Measurements from ENCODE around the gene SDK2.

SDK2 gene

DNA sequence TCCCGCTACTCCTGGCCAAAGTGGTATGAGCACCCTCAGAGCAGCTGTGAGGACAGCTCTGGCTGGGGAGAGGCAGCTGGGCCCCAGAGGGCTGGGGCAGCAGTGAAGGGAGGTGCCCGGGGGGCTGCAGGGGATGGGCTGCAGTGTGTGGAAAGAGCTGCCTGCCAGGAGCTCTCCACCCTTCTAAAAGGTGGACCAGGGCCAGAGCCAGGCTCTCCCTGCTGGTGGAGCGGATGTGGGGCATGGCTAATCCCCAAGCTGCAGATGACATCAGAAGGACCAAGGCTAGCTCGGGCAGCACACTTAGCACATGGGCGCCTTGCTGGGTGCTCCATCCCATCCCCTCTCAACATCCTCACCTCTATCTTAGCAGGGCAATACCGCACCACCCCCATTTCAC is 103.1 kb downstream of the SDK2 start:
- peak overlapping the region; percentile 60; the same call in 1 of the 2 replicates for H3K4me2 ChIP-seq (ENCODE audit: low read depth, low read length)
- TF ChIP-seq, protein P1, sequence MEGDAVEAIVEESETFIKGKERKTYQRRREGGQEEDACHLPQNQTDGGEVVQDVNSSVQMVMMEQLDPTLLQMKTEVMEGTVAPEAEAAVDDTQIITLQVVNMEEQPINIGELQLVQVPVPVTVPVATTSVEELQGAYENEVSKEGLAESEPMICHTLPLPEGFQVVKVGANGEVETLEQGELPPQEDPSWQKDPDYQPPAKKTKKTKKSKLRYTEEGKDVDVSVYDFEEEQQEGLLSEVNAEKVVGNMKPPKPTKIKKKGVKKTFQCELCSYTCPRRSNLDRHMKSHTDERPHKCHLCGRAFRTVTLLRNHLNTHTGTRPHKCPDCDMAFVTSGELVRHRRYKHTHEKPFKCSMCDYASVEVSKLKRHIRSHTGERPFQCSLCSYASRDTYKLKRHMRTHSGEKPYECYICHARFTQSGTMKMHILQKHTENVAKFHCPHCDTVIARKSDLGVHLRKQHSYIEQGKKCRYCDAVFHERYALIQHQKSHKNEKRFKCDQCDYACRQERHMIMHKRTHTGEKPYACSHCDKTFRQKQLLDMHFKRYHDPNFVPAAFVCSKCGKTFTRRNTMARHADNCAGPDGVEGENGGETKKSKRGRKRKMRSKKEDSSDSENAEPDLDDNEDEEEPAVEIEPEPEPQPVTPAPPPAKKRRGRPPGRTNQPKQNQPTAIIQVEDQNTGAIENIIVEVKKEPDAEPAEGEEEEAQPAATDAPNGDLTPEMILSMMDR (IDR thresholded peaks at IDR 0.05; ENCODE audit: low read length), result no peak
- TF ChIP-seq EZH2 (optimal IDR thresholded peaks at IDR 0.05; ENCODE audit: low read depth, low read length) (no peak), EZH2phosphoT487 (IDR thresholded peaks at IDR 0.05; ENCODE audit: low read length) (no peak)
- H3K27me3 ChIP-seq (replicated peaks; ENCODE audit: insufficient read depth, low read length), result peaks cover 96% of the 10 kb centered on the region
- H3F3A ChIP-seq (ENCODE audit: insufficient read depth, low read length), result no peaks in the 10 kb centered on the region
- H3K27ac ChIP-seq (ENCODE audit: low read length), result no peak overlapping the region
- no peaks in the 10 kb centered on the region for H3K9me2 ChIP-seq (replicated peaks; ENCODE audit: insufficient read depth, low read length)
- no peaks in the 10 kb centered on the region for H3K4me1 ChIP-seq (ENCODE audit: low read length)
- no peaks in the 10 kb centered on the region for H4K20me1 ChIP-seq (ENCODE audit: insufficient read depth, low read length)
- H3K4me3 ChIP-seq (ENCODE audit: low read length), result peak overlapping the region; percentile 48
- H3K36me3 ChIP-seq (replicated peaks; ENCODE audit: insufficient read depth, low read length), result no peaks in the 10 kb centered on the region
- no peaks in the 10 kb centered on the region for H3K79me2 ChIP-seq (ENCODE audit: low read length)
- no peaks in the 10 kb centered on the region for H3K9me3 ChIP-seq (replicated peaks; ENCODE audit: insufficient read depth, low read length)
- DNase-seq, result no peak
- peak overlapping the region; percentile 73 for H2AFZ ChIP-seq (ENCODE audit: low read length)
- peak overlapping the region; percentile 27; the same call in 1 of the 2 replicates for H3K9ac ChIP-seq (ENCODE audit: low read length)

DNA sequence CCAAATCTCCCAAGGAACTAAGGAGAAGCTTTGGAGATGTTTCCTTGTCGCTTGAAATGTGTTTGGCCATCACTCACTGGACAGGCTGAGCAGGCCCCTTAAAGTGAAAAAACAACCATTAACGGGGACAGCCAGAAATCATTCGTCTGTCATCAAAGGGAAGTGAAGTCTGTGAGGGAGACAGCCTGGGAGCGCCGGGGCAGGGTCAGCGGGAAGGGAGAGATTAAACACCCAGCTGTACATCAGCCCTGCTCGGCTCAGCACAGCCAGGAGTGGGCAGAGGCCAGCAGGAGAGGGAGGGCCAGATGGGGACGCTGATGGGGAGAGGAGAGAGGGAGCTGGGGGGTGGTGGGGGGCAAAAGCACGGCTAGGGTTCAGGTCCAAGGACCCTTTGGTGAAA is 105.1 kb downstream of the SDK2 start:
- H3K9me2 ChIP-seq (replicated peaks; ENCODE audit: insufficient read depth, low read length), result no peaks in the 10 kb centered on the region
- no peaks in the 10 kb centered on the region for H3K79me2 ChIP-seq (ENCODE audit: low read length)
- peaks cover 96% of the 10 kb centered on the region for H3K27me3 ChIP-seq (replicated peaks; ENCODE audit: insufficient read depth, low read length)
- TF ChIP-seq EZH2phosphoT487 (IDR thresholded peaks at IDR 0.05; ENCODE audit: low read length) (no peak), EZH2 (optimal IDR thresholded peaks at IDR 0.05; ENCODE audit: low read depth, low read length) (no peak)
- TF ChIP-seq, protein P1 (IDR thresholded peaks at IDR 0.05; ENCODE audit: low read length), result no peak
- no peak overlapping the region for H3K4me3 ChIP-seq (ENCODE audit: low read length)
- no peak overlapping the region for H3K4me2 ChIP-seq (ENCODE audit: low read depth, low read length)
- no peaks in the 10 kb centered on the region for H3F3A ChIP-seq (ENCODE audit: insufficient read depth, low read length)
- no peak overlapping the region for H2AFZ ChIP-seq (ENCODE audit: low read length)
- H4K20me1 ChIP-seq (ENCODE audit: insufficient read depth, low read length), result no peaks in the 10 kb centered on the region
- no peaks in the 10 kb centered on the region for H3K9me3 ChIP-seq (replicated peaks; ENCODE audit: insufficient read depth, low read length)
- no peaks in the 10 kb centered on the region for H3K36me3 ChIP-seq (replicated peaks; ENCODE audit: insufficient read depth, low read length)
- DNase-seq, result no peak
- H3K9ac ChIP-seq (ENCODE audit: low read length), result no peak overlapping the region
- no peaks in the 10 kb centered on the region for H3K4me1 ChIP-seq (ENCODE audit: low read length)
- H3K27ac ChIP-seq (ENCODE audit: low read length), result no peak overlapping the region

DNA sequence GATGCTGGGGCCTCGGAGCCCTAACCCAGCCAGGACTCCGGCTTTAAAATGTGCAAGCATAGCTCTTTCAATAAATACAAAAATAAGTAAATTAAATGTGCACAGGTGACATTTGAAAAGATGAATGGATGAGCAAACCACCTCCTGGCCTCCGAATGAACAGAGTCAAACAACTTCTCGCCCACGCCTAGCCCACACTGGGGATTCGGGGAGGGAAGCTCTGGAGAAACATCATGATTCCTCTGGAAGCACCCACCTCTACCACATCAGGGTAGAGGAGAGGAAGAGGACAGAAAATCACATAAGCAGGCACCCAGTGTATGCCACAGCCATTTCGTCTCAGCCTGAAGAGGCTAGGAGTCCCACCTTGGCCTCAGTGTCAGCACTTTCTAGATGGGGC is 105.8 kb downstream of the SDK2 start:
- no peaks in the 10 kb centered on the region for H3K4me1 ChIP-seq (ENCODE audit: low read length)
- H2AFZ ChIP-seq (ENCODE audit: low read length), result no peak overlapping the region
- H3K4me3 ChIP-seq (ENCODE audit: low read length), result no peak overlapping the region
- peaks cover 94% of the 10 kb centered on the region for H3K27me3 ChIP-seq (replicated peaks; ENCODE audit: insufficient read depth, low read length)
- no peak overlapping the region for H3K27ac ChIP-seq (ENCODE audit: low read length)
- no peaks in the 10 kb centered on the region for H3K9me3 ChIP-seq (replicated peaks; ENCODE audit: insufficient read depth, low read length)
- no peaks in the 10 kb centered on the region for H3K36me3 ChIP-seq (replicated peaks; ENCODE audit: insufficient read depth, low read length)
- H3K9ac ChIP-seq (ENCODE audit: low read length), result no peak overlapping the region
- no peak for DNase-seq
- H3F3A ChIP-seq (ENCODE audit: insufficient read depth, low read length), result no peaks in the 10 kb centered on the region
- no peaks in the 10 kb centered on the region for H3K9me2 ChIP-seq (replicated peaks; ENCODE audit: insufficient read depth, low read length)
- H3K79me2 ChIP-seq (ENCODE audit: low read length), result no peaks in the 10 kb centered on the region
- TF ChIP-seq EZH2 (optimal IDR thresholded peaks at IDR 0.05; ENCODE audit: low read depth, low read length) (no peak), EZH2phosphoT487 (IDR thresholded peaks at IDR 0.05; ENCODE audit: low read length) (no peak)
- TF ChIP-seq, protein P1 (IDR thresholded peaks at IDR 0.05; ENCODE audit: low read length), result no peak
- H3K4me2 ChIP-seq (ENCODE audit: low read depth, low read length), result no peak overlapping the region
- no peaks in the 10 kb centered on the region for H4K20me1 ChIP-seq (ENCODE audit: insufficient read depth, low read length)

Measured in MM.1S (cell line).